Measurements from ENCODE around the gene CRYL1. TPM values are rescaled to one million over a fixed set of nuclear protein-coding genes. Genes with fewer than 3 reads are reported as not detected.

The CRYL1 gene
- total and polyA plus RNA-seq, 9 of the 15 experiments (the other 6 are each of a cell fraction or from before 2014, with no cell fraction given), result 1.0 to 6.9 (median 2.4) TPM

GRCh38 chr13:20408181-20408580 lies 117.5 kb downstream of the CRYL1 start:
- Histone ChIP-seq H3K9me3 (replicated peaks; ENCODE audit: control insufficient read depth, insufficient read depth, low read depth, low read length) (no peaks in the 10 kb centered on the region), H4K20me1 (replicated peaks; ENCODE audit: control insufficient read depth, insufficient read depth, low read length) (no peaks in the 10 kb centered on the region), H3K27me3 (ENCODE audit: control insufficient read depth in 2 of 2, insufficient read depth in 2 of 2, low read length in 2 of 2) (peaks cover 0 to 22% of the 10 kb centered on the region in 2 experiments; a peak in 3 of 5 replicates), H3K4me1 (replicated peaks in 1 of 2; ENCODE audit: control insufficient read depth in 2 of 2, insufficient read depth in 2 of 2, low read length in 2 of 2) (no peaks in the 10 kb centered on the region), H3K9me1 (ENCODE audit: control insufficient read depth, insufficient read depth, low read length) (no peaks in the 10 kb centered on the region), H3K4me3 (no peak overlapping the region), H3K36me3 (ENCODE audit: control insufficient read depth, insufficient read depth, low read length) (no peaks in the 10 kb centered on the region), H3K4me2 (ENCODE audit: insufficient read depth, low read length) (no peak overlapping the region), H2AFZ (ENCODE audit: low read depth, low read length) (no peak overlapping the region), H3K79me2 (ENCODE audit: control insufficient read depth, insufficient read depth, low read length) (no peaks in the 10 kb centered on the region), H3K9ac (ENCODE audit: insufficient read depth in 1 of 2, low read depth in 2 of 2, low read length in 2 of 2) (no peak overlapping the region), H3K27ac (ENCODE audit: extremely low read depth, low read depth, low read length) (no peak overlapping the region)
- POLR2A ChIA-PET, result no interaction called here
- DNase-seq (ENCODE audit: extremely low read depth in 1 of 4, low spot score in 3 of 4) (no peak), ATAC-seq (no peak), FAIRE-seq (no peak)
- BruUV-seq (replicated peaks), result no TSS peak
- intact Hi-C loops (cut with micrococcal nuclease), result no loop called here
- 0% methylated on average over 7 of the region's 8 CpGs for WGBS (ENCODE audit: insufficient coverage, low coverage, missing lambda C conversion rate)
- in situ Hi-C loops (cut with MboI), result no loop called here
- CTCF ChIA-PET (ENCODE audit: low intra/inter-chr PET ratio), result no interaction called here
- TF ChIP-seq PRDM10 (IDR thresholded peaks at IDR 0.05; ENCODE audit: partially characterized antibody), result no peak
- no peak for TF ChIP-seq ZNF511 (CRISPR knock-in tag; IDR thresholded peaks at IDR 0.05)
- TF ChIP-seq SNRNP70 (optimal IDR thresholded peaks at IDR 0.05; ENCODE audit: low read depth, low read length), result no peak
- TF ChIP-seq ZNF717 (CRISPR knock-in tag; IDR thresholded peaks at IDR 0.05), result no peak
- no peak for TF ChIP-seq ZNF76 (CRISPR knock-in tag; IDR thresholded peaks at IDR 0.05; ENCODE audit: borderline replicate concordance)
- no peak for TF ChIP-seq ZNF778 (CRISPR knock-in tag; IDR thresholded peaks at IDR 0.05)
- TF ChIP-seq CHD1 (IDR thresholded peaks at IDR 0.05; ENCODE audit: low read length), result no peak
- no peak for TF ChIP-seq ZNF318 (IDR thresholded peaks at IDR 0.05; ENCODE audit: borderline replicate concordance in 1 of 2, low read depth in 1 of 2)
- no peak for TF ChIP-seq USF1 (CRISPR knock-in tag; IDR thresholded peaks at IDR 0.05)
- no peak for TF ChIP-seq ARNT (IDR thresholded peaks at IDR 0.05)

Data from K562 (cell line).